ENCODE results near the gene KRT36.

KRT36 gene

DNA sequence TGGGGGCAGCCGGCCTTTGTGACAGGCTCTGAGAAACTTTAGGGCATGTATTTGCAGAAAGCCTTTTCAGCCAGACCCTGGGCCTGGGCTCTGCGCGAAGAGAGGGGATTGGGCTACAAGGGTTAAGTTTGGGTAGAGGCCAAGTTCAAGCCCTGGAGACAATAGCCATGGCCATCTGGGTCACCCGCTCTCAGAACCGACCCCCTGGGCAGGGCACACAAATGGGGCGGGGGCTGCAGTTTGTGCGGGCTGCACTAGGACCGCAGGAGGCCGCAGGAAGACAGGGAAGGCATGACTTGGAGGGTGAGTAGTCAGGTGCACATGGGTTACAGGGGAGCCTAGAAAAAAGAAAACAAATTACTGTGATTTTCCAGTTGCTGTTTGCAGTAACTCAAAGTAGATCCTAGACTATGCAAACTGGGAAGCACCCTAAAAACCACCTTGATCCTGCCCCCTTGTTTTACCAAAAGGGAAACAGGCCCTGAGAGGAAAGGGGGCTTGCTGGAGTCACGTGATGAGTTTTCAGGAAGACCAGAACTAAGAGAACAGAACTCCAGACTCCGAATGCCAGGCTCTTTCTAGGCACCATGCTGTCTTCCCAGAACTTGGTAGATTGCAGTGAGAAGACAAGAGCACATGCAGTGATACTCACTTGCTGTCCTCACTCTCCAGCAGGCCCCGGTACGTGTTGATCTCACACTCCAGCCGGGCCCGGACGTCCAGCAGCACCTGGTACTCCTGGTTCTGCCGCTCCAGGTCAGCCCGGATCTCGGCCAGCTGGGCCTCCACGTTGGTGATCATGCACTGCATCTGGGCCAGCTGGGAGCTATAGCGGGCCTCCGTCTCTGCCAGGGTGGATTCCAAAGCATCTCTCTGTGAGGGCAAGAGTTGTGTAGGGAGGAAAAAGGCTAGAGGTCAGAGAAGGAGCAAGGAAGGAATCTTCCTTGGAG lies 12.6 kb downstream of the KRT36 start:
- DNase-seq (ENCODE audit: low spot score) = no peak

DNA sequence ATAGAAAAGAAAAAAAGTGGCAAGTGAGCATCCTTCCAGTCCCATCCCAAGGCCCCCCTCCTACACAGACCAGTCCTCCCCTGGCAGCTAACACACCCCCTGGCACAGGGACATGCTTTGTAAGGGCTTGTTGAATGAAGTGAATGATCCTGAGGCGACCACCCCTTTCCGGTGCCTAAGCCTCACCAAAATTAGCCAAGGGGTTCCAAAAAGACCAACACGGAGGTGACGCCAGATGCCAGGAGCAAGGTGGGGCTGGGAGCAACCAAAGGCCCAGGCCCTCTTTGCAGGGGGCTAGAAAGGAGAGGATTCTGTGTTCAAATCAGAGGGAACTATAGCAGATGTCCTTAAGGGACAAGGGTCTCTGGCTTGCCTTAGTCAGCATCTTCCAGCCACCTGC lies 14.3 kb downstream of the KRT36 start:
- DNase-seq (ENCODE audit: low spot score) = no peak

DNA sequence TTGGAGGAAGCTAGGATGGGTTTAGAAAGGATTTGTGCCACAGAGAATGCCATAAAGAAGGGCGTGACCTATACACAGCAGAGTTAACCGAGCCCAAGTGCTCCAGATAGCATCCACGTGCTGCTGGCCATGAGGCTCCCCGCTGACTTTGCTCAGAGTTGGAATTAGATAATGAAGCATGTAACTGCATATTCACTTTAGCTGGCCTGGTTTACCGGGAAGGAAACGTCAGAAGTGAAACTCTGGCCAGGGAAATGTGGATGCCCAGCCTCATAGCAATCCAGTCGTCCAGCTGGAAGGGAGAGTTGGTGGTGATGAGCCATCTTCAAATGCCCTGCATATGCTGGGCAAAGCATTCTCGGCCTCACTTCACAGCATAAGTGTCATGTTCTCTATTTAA lies 14.8 kb downstream of the KRT36 start:
- DNase-seq (ENCODE audit: low spot score) = no peak

DNA sequence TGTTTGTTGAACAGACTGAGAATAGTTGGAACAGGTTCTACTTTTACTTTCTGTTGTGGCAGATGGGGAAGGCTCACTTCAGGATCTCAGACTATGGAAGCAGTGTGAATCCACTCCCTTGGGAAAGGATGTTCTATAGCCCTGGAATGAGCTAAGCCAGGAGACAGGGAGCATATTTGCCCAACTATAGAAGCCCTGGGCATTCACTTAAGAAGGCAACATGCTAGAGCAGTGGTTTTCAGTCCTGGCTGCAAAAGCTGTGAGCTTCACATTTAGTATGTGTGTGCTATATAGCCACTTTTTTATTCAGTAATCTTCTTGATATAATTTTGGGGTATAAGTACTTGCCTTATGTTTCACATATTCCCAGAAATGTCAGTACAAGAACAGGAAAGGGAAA lies 21.4 kb downstream of the KRT36 start:
- no peak for DNase-seq (ENCODE audit: low spot score)

DNA sequence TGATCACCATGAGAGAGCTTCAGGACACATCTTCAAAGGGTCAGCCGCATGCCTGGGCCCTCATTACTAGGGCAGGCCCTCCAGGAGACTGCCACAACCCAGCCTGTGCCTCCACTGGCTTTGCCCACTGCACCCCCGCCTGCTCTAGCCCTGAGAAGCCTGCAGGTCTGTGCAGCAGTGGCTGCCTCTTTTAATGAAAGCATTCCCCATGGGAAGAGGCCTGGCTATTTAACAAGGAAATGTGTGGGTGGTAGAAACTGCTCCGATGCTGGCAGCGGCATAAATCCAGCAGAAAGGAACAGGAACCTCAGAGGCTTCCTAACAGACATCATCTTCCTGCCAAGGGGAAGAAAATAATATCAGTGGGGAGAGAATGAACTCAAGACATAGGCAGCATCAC lies 22.1 kb downstream of the KRT36 start:
- no peak for DNase-seq (ENCODE audit: low spot score)

DNA sequence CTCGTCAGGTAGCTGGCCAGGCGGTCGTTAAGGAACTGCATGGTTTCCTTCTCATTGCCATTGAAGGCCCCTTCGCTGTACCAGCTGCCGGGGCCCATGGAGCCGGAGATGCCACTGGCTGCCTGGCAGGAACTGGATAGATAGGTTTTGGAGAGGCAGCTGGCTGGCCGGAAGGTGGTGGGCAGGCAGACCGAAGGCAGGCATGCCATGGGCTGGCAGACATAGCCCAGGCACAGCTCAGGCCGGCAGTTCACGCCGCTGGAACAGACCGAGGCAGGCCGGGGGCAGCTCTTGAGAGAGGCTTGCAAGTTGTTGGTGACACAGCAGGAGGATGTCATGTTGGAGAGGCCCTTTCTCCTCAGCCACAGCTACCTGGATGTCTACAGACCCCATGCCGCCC lies 22.7 kb downstream of the KRT36 start, which contains the start of gene KRT32:
KRT32 (minus strand) TSS at position 399 of the 400 bp plus-strand sequence; CDS start at position 338, 61 bp downstream.
- DNase-seq (ENCODE audit: low spot score) = no peak

DNA sequence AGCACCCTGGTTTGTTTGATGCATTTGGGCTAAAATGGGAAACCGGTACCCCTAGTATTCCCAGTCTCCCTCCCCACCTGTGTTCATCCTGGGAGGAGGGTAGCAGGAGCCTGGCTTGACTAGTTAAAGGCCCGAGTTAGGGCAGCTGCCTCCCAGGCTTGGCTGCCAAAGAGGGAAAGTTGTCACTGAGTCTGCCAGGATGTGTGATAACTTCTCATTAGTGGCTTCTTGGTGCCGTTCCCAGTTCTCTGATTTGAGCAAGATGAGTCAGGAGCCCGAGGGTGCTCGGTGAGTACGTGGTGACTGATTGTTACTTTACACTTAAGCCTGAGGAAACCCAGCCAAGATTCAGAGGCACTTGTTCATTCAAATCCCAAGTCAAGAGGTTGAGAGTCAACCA lies 25.0 kb downstream of the KRT36 start:
- DNase-seq (ENCODE audit: low spot score) = no peak

DNA sequence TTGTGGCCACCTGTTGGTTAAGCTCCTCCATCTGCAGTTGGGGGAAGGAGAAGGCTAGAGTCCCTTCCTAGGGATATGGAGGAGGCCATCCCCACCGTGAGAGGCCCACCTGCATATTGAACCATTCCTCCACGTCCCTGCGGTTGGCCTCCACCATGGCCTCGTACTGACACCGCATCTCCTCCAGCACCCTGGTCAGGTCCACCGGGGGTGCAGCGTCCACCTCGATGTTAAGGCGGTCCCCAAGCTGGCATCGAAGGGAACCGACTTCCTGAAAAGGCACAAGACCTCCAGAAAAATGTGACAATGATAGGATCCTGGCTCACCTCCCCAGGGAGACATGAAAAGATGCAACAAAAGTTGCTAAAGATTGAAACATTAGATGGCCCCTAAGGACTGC lies 25.5 kb downstream of the KRT36 start:
- DNase-seq (ENCODE audit: low spot score) = no peak

DNA sequence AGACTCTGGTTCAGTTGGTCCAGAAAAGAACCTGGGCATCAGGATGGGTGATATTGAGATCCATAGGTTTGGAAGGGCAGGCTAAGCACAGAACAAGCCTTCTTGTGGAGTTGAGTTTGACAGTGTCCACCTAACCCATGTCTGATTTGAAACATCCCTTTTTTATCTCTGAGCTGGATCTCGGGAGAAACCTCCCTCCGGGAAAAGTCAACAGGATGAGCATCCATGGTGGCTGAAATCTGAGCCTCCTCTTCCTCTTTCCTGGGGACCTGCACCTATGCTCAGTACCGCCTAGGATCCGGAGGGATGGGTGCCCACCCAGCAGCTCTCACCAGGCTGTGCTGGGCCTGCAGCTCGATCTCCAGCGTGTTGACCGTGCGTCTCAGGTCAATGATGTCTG lies 26.0 kb downstream of the KRT36 start:
- DNase-seq (ENCODE audit: low spot score) = no peak

DNA sequence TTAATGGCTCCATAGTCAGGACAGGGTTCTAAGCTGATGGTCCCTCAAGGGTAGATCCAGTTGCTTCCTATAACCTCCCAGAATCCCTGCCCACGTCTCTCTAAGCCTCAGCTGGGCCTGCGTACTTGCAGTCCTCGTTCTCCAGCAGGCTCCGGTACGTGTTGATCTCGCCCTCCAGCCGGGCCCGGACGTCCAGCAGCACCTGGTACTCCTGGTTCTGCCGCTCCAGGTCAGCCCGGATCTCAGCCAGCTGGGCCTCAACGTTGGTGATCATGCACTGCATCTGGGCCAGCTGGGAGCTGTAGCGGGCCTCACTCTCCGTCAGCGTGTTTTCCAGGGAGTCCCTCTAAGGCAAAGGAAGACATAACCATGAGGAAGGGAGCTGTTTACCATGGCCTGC lies 27.0 kb downstream of the KRT36 start:
- no peak for DNase-seq (ENCODE audit: low spot score)

DNA sequence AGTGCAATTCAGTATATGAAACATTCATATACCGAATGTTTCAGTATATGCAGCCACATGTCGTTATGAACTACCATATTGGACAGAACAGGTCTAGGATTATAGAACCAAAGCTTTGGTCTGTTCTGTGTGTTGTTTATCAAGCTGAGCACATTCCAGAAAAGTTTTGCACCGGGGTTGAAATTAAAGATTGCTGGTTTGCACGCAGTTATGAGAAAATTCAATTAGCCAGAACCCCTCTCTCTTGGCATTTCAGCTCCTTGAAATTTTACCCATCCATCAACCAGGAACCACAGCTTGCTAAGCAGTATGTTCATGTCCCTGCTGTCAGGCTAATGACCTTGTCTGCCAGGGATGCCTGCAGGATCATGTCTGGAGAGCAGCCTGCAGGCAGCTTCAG lies 32.0 kb downstream of the KRT36 start:
- no peak for DNase-seq (ENCODE audit: low spot score)

DNA sequence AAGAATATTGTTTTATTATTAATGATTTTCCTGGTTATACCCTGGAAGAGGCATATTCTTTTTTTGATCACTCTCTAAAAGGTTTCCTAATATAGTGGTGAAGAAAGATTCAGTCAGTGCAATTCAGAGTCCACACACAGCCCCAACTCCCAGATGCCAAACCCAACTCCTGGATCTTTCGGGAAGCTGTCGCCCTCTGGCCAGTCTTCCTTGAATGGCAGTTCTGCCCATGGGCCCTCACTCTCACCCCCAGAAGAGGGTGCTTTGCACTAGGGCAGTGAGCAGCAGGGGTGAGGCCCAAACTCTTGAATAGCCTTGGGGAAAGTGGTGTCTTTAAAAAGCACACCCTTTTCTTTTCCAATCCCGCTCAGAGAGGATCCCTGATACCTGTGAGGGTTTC lies 33.5 kb downstream of the KRT36 start:
- DNase-seq (ENCODE audit: low spot score) = no peak

DNA sequence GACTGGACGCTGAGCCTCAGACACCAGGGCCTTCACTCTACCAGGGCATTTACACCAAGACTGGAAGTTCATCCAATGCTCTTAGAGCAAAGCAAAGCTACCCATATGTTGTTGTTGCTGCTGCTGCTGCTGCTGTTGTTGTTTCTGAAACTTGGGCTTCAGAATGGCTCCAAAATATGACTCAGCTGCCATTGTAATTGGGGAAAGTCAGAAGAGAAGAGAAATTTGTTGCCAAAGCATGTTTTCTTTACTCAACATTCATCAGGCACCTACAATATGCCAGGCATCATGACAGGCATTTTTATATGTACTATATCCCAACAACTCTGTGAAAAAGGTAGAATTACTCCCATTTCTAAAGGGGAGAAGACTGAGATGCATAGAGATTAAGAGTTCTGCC lies 34.5 kb downstream of the KRT36 start:
- no peak for DNase-seq (ENCODE audit: low spot score)

DNA sequence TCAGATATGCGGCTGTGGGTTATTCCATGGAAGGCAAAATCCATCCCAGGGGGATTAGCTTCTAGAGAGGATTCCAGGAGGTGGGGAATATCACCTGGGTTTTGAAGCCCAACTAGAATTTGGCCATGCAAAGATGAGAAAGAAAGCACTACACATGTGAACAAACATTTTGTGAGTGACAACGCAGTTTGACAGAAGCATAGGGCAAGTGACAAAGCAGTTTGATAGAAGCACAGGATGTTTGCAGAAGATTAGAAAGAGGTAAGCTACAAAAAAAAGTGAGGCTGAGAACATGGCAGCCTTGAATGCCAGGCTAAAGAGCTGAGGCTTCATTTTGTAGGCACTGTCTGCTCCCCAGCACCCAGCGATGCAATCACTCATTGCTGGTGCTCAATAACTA lies 36.6 kb downstream of the KRT36 start:
- no peak for DNase-seq (ENCODE audit: low spot score)

DNA sequence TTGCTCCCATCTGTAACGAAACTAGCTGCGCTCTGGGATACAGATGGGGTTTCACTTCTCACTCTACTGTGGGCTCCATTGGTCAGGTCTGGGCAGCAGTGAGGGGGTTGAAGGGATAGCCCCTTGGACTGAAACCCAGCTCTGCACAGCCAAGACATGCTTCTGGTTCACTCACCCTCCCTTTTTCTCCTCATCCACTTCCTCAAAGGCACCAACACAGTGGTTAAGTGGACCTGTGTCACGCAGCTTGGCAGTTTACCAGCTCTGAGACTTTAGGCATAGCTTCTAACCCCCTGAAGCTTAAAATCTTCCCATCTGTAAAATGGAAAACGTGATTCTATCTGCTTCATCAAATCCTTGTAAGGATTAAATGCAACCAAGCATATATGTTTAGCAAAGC lies 37.4 kb downstream of the KRT36 start:
- no peak for DNase-seq (ENCODE audit: low spot score)

DNA sequence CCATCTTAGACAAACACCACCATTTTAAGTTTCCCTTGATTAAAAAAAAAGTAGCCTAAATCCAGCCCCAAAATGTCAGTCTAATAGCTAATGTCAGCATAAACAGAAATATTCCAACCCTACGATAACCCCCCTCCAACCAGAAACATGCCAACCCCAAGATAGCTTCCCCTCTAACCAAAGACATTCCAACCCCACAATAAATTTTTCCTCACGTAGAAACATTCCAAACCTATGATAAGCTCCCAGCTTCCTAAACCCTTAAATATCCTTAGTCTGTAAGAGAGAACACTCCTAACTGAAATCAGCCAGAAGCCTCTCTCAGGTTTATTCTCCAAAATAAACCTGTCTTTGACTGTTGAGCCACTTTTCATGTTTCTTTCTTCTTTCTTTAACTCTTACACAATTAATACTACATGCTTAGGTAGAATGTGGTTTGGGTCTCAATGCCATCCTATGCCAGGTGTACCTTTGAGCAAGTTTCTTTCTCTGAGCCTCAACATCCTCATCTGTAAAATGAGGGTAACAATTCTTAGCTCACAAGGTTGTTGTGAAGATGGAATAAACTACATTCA lies 38.5 kb downstream of the KRT36 start:
- no peak for DNase-seq (ENCODE audit: low spot score)

DNA sequence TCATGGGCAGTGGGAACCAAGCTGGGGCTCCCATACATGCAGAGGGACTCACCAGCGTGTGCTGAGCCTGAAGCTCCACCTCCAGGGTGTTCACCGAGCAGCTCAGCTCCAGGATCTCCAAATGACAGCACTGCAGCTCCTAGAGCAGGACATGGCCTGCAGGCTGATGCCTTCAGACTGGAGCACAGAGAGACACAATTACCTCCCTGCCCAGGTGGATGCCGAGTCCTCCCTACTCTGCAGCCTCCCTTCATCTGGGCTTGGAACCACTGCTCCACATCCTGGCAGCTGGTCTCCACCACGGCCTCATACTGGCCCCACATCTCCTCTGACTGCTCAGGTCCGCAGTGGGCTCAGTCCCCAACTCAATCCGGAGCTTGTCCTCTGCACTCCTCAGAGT lies 40.7 kb downstream of the KRT36 start:
- DNase-seq (ENCODE audit: low spot score) = no peak

DNA sequence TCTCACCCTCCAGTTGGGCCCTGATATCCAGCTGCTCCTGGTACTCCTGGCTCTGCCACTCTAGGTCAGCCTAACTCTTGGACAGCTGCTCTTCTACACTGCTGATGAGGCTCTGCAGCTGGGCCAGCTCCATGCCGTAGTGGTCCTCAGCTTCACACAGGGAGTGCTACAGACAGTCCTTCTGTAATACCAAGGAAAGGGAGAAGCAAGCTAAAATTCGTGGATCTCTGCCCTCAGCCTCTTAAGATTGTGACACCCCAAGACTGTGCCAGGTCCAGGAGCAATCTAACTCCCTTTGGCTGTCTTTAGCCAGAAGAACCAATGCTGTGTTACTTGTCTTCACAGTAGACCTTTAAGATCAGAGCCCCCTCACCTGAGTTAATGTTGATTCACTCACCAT lies 41.2 kb downstream of the KRT36 start:
- DNase-seq (ENCODE audit: low spot score) = no peak

DNA sequence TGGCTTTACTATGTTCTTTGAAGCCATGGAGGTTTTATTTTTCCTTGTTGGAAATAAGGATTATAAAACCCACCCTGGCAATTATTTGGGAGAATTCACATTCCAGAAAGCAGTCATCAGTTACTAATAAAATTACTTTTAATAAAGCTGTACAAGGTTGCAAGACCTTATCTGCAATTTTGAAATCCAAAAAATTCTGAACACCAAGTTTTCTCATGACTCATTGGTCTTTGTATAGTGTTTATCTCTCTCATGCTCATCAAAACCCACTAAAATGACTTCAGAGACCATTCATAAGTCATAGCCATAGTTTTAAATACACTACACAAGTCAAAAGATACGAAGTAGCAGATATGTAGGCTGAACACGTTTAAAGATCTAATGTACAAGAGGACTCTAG lies 42.9 kb downstream of the KRT36 start:
- no peak for DNase-seq (ENCODE audit: low spot score)

DNA sequence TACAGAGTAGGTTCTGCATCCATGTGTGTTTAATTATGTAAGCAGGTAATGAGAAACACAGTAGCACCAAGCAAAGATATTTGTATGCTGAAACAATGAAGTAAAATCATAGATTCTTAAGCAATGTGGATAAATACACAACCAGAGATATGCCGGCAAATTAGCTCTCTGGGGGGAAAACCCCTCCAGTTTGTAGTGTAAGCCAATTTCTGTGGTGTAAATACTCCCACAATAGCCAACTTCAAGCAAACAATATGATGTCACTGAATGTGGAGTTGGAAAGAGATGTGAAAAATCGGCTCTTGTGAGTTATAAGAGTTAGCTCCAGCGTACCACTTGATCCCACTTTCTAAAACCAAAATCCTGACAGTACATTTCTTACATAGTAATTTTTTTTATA lies 45.1 kb downstream of the KRT36 start:
- DNase-seq (ENCODE audit: low spot score) = no peak

DNA sequence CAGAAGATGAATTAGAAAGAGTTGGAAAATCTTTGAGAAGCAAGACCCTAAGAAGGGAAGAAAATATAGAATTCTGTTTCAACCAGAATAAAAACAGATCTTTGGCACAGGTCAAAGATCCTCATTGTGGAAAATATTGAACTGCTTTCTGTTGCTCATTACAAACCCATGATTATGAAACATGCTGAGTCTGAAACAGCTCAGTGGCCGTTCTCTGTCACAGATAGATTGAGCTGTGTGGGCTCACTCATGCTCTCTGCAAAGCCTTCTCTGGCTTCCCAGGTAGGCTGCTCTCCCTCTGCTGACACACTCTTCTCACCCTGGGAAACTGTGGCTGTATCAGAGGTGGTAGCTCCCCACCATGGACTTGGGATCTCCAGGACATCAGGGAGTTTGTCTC lies 45.5 kb downstream of the KRT36 start:
- DNase-seq (ENCODE audit: low spot score) = no peak

DNA sequence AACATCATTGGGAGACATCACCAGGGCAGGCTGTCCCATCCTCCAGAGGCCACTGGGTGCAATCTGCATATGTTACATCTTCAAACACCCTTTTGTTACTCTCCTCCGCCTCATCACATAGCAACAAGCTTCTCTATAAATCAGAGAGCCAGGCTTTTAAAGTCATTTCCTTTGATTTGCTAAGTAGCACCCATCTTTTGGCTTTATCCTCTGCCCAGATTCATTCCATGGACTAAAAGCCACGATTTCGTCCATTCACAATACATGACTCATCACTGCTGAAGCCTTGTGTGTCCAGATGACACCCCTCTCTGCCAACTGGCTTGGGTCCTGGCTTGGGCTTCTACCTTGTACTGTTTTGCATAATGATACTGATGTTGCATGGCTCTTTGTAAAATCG lies 47.0 kb downstream of the KRT36 start:
- DNase-seq (ENCODE audit: low spot score) = no peak

DNA sequence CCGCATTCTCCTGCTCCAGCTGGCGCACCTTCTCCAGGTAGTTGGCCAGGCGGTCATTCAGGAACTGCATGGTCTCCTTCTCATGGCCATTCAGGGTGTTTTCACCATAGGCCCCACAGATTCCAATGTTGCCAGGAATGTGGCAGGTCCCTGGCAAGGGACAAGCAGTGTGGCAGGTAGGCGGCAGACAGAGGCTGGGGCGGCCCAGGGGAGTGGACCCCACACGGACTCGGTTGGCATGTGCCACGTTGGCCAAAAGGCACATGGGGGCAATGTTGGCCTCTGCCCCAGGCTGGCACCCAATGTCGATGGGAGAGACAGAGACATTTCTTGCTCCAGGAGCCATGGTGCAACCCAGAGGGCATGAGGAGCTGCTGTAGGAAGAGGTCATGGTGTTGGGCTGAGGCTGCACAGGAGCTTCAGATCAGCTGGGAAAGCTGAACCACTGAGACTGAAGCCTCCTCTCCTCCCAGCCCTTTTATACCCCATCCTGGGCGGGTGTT lies 49.1 kb downstream of the KRT36 start, which contains the start of gene KRT38:
KRT38 (minus strand) TSS at position 453 of the 503 bp plus-strand sequence; CDS start at position 391, 62 bp downstream.
- no peak for DNase-seq (ENCODE audit: low spot score)

All from HuH-7.5 (cell line).